GM18505 (cell line): Measurements from ENCODE around the gene LZTS2.
A peak's percentile ranks its signal among the peaks of the same experiment; 100 is the strongest.

ENCODE experiments used
- ATAC-seq: cut with Tn5 transposase; IDR thresholded peaks from one replicate; pipeline ENCODE4 v1.9.1; 2021; ENCODE audit not compliant: unreplicated experiment
- POLR2A ChIP-seq: IDR thresholded peaks from 4 replicates; pipeline ENCODE4 v1.6.1; 2011; ENCODE audit warnings: borderline replicate concordance; ENCODE audit not compliant: insufficient read depth, insufficient read length; ENCODE audit errors: extremely low read depth

The LZTS2 gene

GRCh38 chr10:100984672-100985177 lies 14.9 kb upstream of the LZTS2 start:
- no peak for TF ChIP-seq POLR2A
- no peak for ATAC-seq

GRCh38 chr10:100985336-100985735 lies 14.3 kb upstream of the LZTS2 start:
- TF ChIP-seq POLR2A, result no peak
- no peak for ATAC-seq

- ATAC-seq, result no peak
- no peak for TF ChIP-seq POLR2A
Observed at GRCh38 chr10:100986623-100986951, 13.0 kb upstream of the LZTS2 start.

- ATAC-seq, result peak; percentile 85
- TF ChIP-seq POLR2A, result peak; percentile 76
Observed at GRCh38 chr10:100986952-100987684, 12.5 kb upstream of the LZTS2 start, which contains the start of the genes MRPL43 and TWNK. TSS of gene MRPL43 (minus strand) at chr10:100987497. CDS start at chr10:100987443, 54 bp downstream. TSS of gene TWNK (plus strand) at chr10:100987543. CDS start at chr10:100988211, 668 bp downstream.

- ATAC-seq, result no peak
- TF ChIP-seq POLR2A, result no peak
Observed at GRCh38 chr10:100987685-100988049, 11.9 kb upstream of the LZTS2 start.

- no peak for ATAC-seq
- TF ChIP-seq POLR2A, result no peak
Observed at GRCh38 chr10:100988166-100988565, 11.4 kb upstream of the LZTS2 start.

- no peak for TF ChIP-seq POLR2A
- no peak for ATAC-seq
Observed at GRCh38 chr10:100989088-100989487, 10.5 kb upstream of the LZTS2 start.

- TF ChIP-seq POLR2A, result no peak
- no peak for ATAC-seq
Observed at GRCh38 chr10:100993986-100994708, 5.5 kb upstream of the LZTS2 start.

GRCh38 chr10:100995181-100995580 lies 4.4 kb upstream of the LZTS2 start:
- no peak for TF ChIP-seq POLR2A
- ATAC-seq, result no peak

GRCh38 chr10:100996678-100997359 lies 2.8 kb upstream of the LZTS2 start:
- ATAC-seq, result no peak
- TF ChIP-seq POLR2A, result no peak

- TF ChIP-seq POLR2A, result peak; percentile 52
- peak; percentile 31 for ATAC-seq
Observed at GRCh38 chr10:100997360-100998182, 2.0 kb upstream of the LZTS2 start.

GRCh38 chr10:100998183-100998990 lies 1.2 kb upstream of the LZTS2 start:
- no peak for TF ChIP-seq POLR2A
- no peak for ATAC-seq
